ENCODE data around the gene RYR1. TPM values are rescaled to one million over a fixed set of nuclear protein-coding genes. Genes with fewer than 3 reads are reported as not detected.
"Not testable (repeated sequence)": the region's sequence is repeated elsewhere in the genome, so short reads cannot be mapped to it uniquely, and the experiment has no call there.

The RYR1 gene
- total RNA-seq, 6 experiments from 2014 or later = not detected

- Mint-ChIP-seq H3K4me1 (ENCODE audit: low read depth) (peaks cover 6% of the 10 kb centered on the region), H3K36me3 (ENCODE audit: low read depth) (no peaks in the 10 kb centered on the region), H3K27me3 (ENCODE audit: insufficient read depth) (no peaks in the 10 kb centered on the region; the same call in 1 of the 2 replicates), H3K27ac (no peak overlapping the region), H3K9me3 (no peaks in the 10 kb centered on the region), H3K4me3 (no peak overlapping the region)
- TF ChIP-seq, protein P1, sequence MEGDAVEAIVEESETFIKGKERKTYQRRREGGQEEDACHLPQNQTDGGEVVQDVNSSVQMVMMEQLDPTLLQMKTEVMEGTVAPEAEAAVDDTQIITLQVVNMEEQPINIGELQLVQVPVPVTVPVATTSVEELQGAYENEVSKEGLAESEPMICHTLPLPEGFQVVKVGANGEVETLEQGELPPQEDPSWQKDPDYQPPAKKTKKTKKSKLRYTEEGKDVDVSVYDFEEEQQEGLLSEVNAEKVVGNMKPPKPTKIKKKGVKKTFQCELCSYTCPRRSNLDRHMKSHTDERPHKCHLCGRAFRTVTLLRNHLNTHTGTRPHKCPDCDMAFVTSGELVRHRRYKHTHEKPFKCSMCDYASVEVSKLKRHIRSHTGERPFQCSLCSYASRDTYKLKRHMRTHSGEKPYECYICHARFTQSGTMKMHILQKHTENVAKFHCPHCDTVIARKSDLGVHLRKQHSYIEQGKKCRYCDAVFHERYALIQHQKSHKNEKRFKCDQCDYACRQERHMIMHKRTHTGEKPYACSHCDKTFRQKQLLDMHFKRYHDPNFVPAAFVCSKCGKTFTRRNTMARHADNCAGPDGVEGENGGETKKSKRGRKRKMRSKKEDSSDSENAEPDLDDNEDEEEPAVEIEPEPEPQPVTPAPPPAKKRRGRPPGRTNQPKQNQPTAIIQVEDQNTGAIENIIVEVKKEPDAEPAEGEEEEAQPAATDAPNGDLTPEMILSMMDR (IDR thresholded peaks at IDR 0.05) = no peak
- DNase-seq = no peak
Observed at GRCh38 chr19:38411041-38411712, 22.3 kb upstream of the RYR1 start.

DNA sequence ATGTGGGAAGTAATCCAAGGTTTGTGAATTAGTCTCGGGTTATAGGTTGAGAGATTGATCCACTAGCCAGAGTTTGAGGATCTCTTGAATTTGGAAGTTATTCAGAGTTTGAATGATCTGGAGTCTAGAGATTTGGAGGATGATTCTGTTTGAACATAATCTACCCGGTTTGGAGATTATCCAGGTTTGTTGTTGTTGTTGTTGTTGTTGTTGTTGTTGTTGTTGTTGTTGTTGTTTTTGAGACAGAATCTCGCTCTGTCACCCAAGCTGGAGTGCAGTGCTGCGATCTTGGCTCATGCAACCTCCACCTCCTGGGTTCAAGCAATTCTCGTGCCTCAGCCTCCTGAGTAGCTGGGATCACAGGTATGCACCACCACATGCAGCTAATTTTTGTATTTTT, 21.6 kb upstream of the RYR1 start:
- H3K27me3 Mint-ChIP-seq (ENCODE audit: insufficient read depth); H3K27ac Mint-ChIP-seq; H3K4me1 Mint-ChIP-seq (ENCODE audit: low read depth); H3K36me3 Mint-ChIP-seq (ENCODE audit: low read depth); H3K4me3 Mint-ChIP-seq; DNase-seq; H3K9me3 Mint-ChIP-seq: not testable (repeated sequence)

- DNase-seq = no peak
- H3K4me1 Mint-ChIP-seq (ENCODE audit: low read depth) = peaks cover 12% of the 10 kb centered on the region
- TF ChIP-seq, protein P1 (IDR thresholded peaks at IDR 0.05) = no peak
- H3K4me3 Mint-ChIP-seq = no peak overlapping the region
- no peaks in the 10 kb centered on the region for H3K36me3 Mint-ChIP-seq (ENCODE audit: low read depth)
- H3K9me3 Mint-ChIP-seq = no peaks in the 10 kb centered on the region
- peaks cover 7% of the 10 kb centered on the region for H3K27me3 Mint-ChIP-seq (ENCODE audit: insufficient read depth)
- no peak overlapping the region for H3K27ac Mint-ChIP-seq
Observed at GRCh38 chr19:38412491-38412890, 21.0 kb upstream of the RYR1 start.

GRCh38 chr19:38412961-38413360, 20.5 kb upstream of the RYR1 start:
- TF ChIP-seq, protein P1 (IDR thresholded peaks at IDR 0.05) = no peak
- Mint-ChIP-seq H3K4me3 (no peak overlapping the region), H3K36me3 (ENCODE audit: low read depth) (no peaks in the 10 kb centered on the region), H3K27me3 (ENCODE audit: insufficient read depth) (peaks cover 10% of the 10 kb centered on the region), H3K4me1 (ENCODE audit: low read depth) (peaks cover 16% of the 10 kb centered on the region), H3K9me3 (no peaks in the 10 kb centered on the region), H3K27ac (no peak overlapping the region)
- DNase-seq = no peak

DNA sequence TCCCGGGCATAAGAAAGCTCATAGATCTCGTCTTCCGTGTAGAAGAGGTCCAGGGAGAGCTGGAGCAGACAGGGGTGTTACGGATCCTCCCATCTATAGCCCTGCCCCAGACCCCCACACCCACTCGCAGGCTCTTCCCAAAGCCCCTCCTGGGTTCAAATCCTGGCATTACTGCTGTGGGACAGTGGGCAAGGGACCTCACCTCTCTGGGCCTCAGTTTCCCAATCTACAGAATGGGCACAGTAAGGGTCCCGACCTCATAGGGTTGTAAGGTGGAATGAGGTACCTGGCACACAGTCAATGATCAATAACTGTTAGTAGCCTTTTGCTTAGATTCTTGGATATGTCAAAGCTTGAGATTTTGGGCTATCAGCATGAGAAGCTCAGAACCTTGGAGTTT, 20.1 kb upstream of the RYR1 start:
- H3K4me1 Mint-ChIP-seq (ENCODE audit: low read depth) = peaks cover 19% of the 10 kb centered on the region
- no peaks in the 10 kb centered on the region for H3K36me3 Mint-ChIP-seq (ENCODE audit: low read depth)
- no peak for DNase-seq
- H3K4me3 Mint-ChIP-seq = no peak overlapping the region
- H3K27me3 Mint-ChIP-seq (ENCODE audit: insufficient read depth) = peaks cover 11% of the 10 kb centered on the region
- H3K9me3 Mint-ChIP-seq = no peaks in the 10 kb centered on the region
- TF ChIP-seq, protein P1 (IDR thresholded peaks at IDR 0.05) = no peak
- no peak overlapping the region for H3K27ac Mint-ChIP-seq

DNA sequence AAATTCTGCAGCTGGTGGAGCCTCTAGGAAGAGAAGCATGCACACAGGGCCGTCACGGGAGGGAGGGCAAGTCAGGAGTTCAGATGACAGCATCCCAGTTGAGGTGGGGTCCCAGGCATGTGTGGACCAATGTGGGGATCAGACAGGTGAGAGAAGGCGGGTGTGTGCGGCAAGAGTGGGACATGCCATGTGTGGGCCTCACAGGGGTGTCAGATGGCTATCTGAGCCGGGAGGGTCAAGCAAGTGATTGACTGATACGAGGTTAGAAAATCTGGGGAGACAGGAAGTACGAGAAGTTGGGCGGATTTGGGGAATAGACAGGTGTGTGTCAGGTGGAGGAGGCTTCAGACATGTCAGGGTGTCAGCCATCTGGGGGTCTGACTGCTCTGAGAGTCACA, 16.3 kb upstream of the RYR1 start:
- Mint-ChIP-seq H3K36me3 (ENCODE audit: low read depth) (no peaks in the 10 kb centered on the region), H3K4me3 (no peak overlapping the region), H3K27me3 (ENCODE audit: insufficient read depth) (peaks cover 18% of the 10 kb centered on the region), H3K9me3 (no peaks in the 10 kb centered on the region), H3K4me1 (ENCODE audit: low read depth) (peaks cover 13% of the 10 kb centered on the region), H3K27ac (no peak overlapping the region)
- TF ChIP-seq, protein P1 (IDR thresholded peaks at IDR 0.05) = no peak
- DNase-seq = no peak

Measured in HFFc6 (cell line).